Measurements from ENCODE around the gene MARCHF7.
"Not testable (repeated sequence)": the region's sequence is repeated elsewhere in the genome, so short reads cannot be mapped to it uniquely, and the experiment has no call there.

Gene MARCHF7, protein sequence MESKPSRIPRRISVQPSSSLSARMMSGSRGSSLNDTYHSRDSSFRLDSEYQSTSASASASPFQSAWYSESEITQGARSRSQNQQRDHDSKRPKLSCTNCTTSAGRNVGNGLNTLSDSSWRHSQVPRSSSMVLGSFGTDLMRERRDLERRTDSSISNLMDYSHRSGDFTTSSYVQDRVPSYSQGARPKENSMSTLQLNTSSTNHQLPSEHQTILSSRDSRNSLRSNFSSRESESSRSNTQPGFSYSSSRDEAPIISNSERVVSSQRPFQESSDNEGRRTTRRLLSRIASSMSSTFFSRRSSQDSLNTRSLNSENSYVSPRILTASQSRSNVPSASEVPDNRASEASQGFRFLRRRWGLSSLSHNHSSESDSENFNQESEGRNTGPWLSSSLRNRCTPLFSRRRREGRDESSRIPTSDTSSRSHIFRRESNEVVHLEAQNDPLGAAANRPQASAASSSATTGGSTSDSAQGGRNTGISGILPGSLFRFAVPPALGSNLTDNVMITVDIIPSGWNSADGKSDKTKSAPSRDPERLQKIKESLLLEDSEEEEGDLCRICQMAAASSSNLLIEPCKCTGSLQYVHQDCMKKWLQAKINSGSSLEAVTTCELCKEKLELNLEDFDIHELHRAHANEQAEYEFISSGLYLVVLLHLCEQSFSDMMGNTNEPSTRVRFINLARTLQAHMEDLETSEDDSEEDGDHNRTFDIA

DNA sequence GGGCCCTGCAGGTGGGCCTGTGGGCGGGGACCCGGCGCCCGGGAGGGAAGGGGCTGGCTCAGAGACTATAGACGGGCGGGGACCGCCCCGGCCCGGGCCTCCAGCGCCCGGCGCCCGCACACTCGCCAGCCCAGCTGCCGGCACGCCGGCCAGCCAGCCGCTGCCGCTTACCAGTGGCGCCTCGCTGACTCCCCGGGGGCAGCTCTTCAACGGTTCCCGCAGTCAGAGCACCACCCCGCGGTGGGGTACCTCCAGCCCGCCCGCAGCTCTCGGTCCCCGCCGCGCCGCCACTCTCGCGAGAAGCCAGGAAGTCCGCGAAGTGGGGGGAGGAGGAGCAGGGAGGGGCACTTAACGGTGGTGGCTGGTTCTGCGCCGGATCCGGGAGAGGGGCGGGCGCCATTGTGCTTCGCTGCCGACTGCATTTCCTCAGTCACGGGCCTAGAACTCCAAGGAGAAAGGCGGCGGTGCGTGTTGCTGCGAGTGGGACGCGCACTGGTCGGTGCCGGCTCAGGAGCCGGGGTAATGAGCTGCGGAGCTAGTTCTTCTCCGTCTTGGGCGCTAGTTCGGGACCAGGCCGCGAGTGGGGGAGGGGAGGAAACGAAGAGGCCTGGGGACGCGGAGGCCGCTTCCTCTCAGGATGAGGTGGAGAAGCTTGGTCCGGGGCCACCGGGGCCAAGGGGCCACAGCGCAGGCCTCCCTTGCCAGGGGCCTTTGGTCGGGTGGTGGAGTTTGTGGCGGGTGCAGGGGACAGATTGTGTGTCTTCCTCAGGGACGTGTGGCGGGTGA lies at the start of gene MARCHF7:
Gene MARCHF7, plus strand, starts transcription at position 364 of the 786 bp plus-strand sequence. CDS start 16,517 bp downstream, outside the sequence.
- Histone ChIP-seq H3K36me3 (ENCODE audit: control insufficient read depth, insufficient read depth, low read length) (no peaks in the 10 kb centered on the region), H3K27ac (ENCODE audit: low read length) (no peak within 1 kb of the TSS), H3K27me3 (ENCODE audit: control insufficient read depth, insufficient read depth, low read length) (no peaks in the 10 kb centered on the region), H3K4me1 (ENCODE audit: control insufficient read depth, insufficient read depth, low read length) (no peaks in the 10 kb centered on the region; the same call in 1 of the 2 replicates), H3K9me3 (ENCODE audit: control insufficient read depth, insufficient read depth, low read length) (no peaks in the 10 kb centered on the region), H3K4me3 (ENCODE audit: low read length) (peak within 1 kb of the TSS; percentile 96)
- no CpG with 5 or more reads among the region's 72 CpGs for WGBS (ENCODE audit: insufficient coverage, insufficient read length)
- DNase-seq (ENCODE audit: low read depth, low spot score) = peak; percentile 64

DNA sequence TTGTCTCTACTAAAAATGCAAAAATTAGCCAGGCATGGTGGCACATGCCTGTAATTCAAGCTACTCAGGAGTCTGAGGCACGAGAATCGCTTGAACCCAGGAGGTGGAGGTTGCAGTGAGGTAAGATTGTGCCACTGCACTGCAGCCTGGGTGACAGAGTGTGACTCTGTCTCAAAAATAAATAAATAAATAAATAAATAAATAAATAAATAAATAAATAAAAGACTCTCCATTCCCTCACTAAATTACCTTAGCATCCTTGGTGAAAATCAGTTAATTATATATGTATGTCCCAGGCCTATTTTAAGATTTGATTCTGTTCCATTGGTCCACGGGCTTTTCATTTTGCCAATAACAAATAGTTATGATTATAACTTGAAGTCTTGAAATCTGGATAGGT lies 44.9 kb upstream of the MARCHF7 start:
- not testable (repeated sequence) for H3K4me1 ChIP-seq (ENCODE audit: control insufficient read depth, insufficient read depth, low read length); H3K4me3 ChIP-seq (ENCODE audit: low read length); H3K9me3 ChIP-seq (ENCODE audit: control insufficient read depth, insufficient read depth, low read length); DNase-seq (ENCODE audit: low read depth, low spot score); H3K36me3 ChIP-seq (ENCODE audit: control insufficient read depth, insufficient read depth, low read length); H3K27me3 ChIP-seq (ENCODE audit: control insufficient read depth, insufficient read depth, low read length); H3K27ac ChIP-seq (ENCODE audit: low read length)
- WGBS (ENCODE audit: insufficient coverage, insufficient read length) = no CpG with 5 or more reads among the region's 3 CpGs

DNA sequence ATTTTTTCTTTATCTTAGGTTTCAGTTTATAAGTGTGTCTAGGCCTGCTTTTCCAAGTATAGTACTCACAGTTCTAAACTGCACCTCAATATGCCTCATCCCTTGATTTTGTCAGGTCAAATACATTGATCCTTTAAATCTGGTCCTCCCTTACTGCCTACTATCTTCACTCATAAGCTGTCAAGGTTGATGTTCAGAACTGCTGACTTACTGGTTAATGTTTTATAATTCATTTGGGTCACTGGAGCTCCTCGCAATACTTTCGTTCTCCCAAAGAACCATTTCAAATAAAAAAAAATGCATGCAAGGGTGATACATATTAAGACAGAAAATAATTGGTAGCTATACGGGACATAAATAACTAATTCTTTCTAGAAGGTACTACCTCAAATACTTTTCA lies 41.3 kb upstream of the MARCHF7 start:
- no peaks in the 10 kb centered on the region for H3K36me3 ChIP-seq (ENCODE audit: control insufficient read depth, insufficient read depth, low read length)
- no peak for DNase-seq (ENCODE audit: low read depth, low spot score)
- H3K4me3 ChIP-seq (ENCODE audit: low read length) = no peak overlapping the region
- H3K27ac ChIP-seq (ENCODE audit: low read length) = no peak overlapping the region
- no peaks in the 10 kb centered on the region for H3K27me3 ChIP-seq (ENCODE audit: control insufficient read depth, insufficient read depth, low read length)
- no peaks in the 10 kb centered on the region for H3K4me1 ChIP-seq (ENCODE audit: control insufficient read depth, insufficient read depth, low read length)
- no CpG with 5 or more reads among the region's 3 CpGs for WGBS (ENCODE audit: insufficient coverage, insufficient read length)
- H3K9me3 ChIP-seq (ENCODE audit: control insufficient read depth, insufficient read depth, low read length) = no peaks in the 10 kb centered on the region

DNA sequence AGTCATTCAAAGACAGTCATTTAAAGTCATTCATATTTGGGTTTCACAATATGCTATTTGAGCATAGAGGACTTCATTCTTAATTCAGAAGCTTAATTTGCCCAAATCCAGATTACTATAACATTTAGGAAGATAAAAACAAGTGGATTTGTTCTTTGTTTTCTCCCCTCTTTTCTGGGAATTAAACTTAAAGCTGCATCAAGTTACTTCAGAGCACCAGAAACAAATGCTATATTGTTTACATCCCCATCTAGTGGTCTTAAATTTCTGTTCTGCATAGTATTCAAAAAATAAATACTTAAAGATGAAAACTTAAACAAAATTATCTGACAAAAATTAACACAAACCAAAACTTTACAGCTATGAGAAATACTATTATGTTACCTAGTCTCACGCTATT lies 34.7 kb upstream of the MARCHF7 start:
- Histone ChIP-seq H3K27me3 (ENCODE audit: control insufficient read depth, insufficient read depth, low read length) (no peaks in the 10 kb centered on the region), H3K9me3 (ENCODE audit: control insufficient read depth, insufficient read depth, low read length) (no peaks in the 10 kb centered on the region; the same call in 1 of the 2 replicates), H3K4me3 (ENCODE audit: low read length) (no peak overlapping the region), H3K4me1 (ENCODE audit: control insufficient read depth, insufficient read depth, low read length) (no peaks in the 10 kb centered on the region), H3K27ac (ENCODE audit: low read length) (no peak overlapping the region), H3K36me3 (ENCODE audit: control insufficient read depth, insufficient read depth, low read length) (no peaks in the 10 kb centered on the region)
- no CpG with 5 or more reads among the region's 1 CpG for WGBS (ENCODE audit: insufficient coverage, insufficient read length)
- DNase-seq (ENCODE audit: low read depth, low spot score) = no peak

DNA sequence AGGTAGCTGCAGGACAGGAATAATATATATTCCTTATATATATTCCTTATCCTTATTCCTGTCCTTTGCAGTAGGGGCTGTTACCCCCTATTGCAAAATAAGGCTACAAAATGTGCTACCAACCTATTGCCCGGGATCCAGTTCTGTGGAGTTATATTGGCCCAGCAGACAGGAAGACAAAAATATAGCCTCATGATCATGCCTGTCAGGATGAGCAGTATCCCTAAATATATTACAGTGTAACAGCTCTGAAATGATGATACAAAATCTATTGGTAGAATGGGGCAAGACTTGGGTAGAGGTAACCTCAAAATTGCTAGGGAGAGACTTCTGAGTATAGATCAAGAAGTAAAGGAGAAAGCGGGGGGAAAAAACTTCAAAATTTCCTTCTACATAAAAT lies 31.6 kb upstream of the MARCHF7 start:
- no peaks in the 10 kb centered on the region for H3K4me1 ChIP-seq (ENCODE audit: control insufficient read depth, insufficient read depth, low read length)
- DNase-seq (ENCODE audit: low read depth, low spot score) = no peak
- H3K36me3 ChIP-seq (ENCODE audit: control insufficient read depth, insufficient read depth, low read length) = no peaks in the 10 kb centered on the region
- no peaks in the 10 kb centered on the region for H3K27me3 ChIP-seq (ENCODE audit: control insufficient read depth, insufficient read depth, low read length)
- H3K27ac ChIP-seq (ENCODE audit: low read length) = no peak overlapping the region
- no peaks in the 10 kb centered on the region; the same call in 1 of the 2 replicates for H3K9me3 ChIP-seq (ENCODE audit: control insufficient read depth, insufficient read depth, low read length)
- no CpG with 5 or more reads among the region's 2 CpGs for WGBS (ENCODE audit: insufficient coverage, insufficient read length)
- no peak overlapping the region for H3K4me3 ChIP-seq (ENCODE audit: low read length)

DNA sequence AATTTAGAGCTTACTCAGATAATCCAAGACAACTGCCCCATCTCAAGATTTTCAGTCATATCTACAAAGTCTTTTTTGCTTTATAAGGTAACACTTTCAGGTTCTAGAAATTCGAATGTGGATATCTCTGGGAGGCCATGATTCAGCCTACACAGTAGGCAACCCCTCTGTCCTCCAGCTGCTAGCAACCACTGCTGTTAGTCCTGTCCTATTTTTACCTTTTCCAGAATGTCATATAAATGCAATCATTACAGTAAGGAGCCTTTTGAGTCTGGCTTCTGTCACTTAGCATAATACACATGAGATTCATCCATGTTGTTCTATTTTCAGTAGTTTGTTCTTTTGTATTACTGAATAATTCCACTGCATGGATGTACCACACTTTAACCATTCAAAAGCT lies 28.5 kb upstream of the MARCHF7 start:
- no CpG with 5 or more reads among the region's 1 CpG for WGBS (ENCODE audit: insufficient coverage, insufficient read length)
- no peak for DNase-seq (ENCODE audit: low read depth, low spot score)
- Histone ChIP-seq H3K4me1 (ENCODE audit: control insufficient read depth, insufficient read depth, low read length) (no peaks in the 10 kb centered on the region), H3K4me3 (ENCODE audit: low read length) (no peak overlapping the region), H3K27me3 (ENCODE audit: control insufficient read depth, insufficient read depth, low read length) (no peaks in the 10 kb centered on the region), H3K36me3 (ENCODE audit: control insufficient read depth, insufficient read depth, low read length) (no peaks in the 10 kb centered on the region), H3K27ac (ENCODE audit: low read length) (no peak overlapping the region), H3K9me3 (ENCODE audit: control insufficient read depth, insufficient read depth, low read length) (no peaks in the 10 kb centered on the region; the same call in 1 of the 2 replicates)

DNA sequence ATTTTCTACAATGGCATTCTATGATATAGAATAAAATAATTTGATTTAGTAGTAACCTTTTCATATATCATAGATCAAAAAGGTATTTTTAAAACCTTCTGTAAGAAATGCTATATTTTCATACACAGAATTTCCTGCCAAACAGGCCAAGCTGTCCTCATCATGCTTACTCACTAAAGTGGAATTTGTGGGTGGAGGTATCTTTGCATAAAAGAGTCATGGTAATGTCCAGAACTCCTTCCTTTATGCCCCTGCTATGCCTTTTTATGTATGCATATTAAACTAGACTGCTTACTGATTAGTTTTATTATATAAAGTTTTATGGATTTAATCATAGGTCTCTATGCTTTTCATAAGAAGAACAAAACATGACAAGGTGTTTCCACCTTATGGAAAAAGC lies 27.5 kb upstream of the MARCHF7 start:
- Histone ChIP-seq H3K9me3 (ENCODE audit: control insufficient read depth, insufficient read depth, low read length) (no peaks in the 10 kb centered on the region; the same call in 1 of the 2 replicates), H3K36me3 (ENCODE audit: control insufficient read depth, insufficient read depth, low read length) (no peaks in the 10 kb centered on the region), H3K4me1 (ENCODE audit: control insufficient read depth, insufficient read depth, low read length) (no peaks in the 10 kb centered on the region), H3K27me3 (ENCODE audit: control insufficient read depth, insufficient read depth, low read length) (no peaks in the 10 kb centered on the region), H3K27ac (ENCODE audit: low read length) (no peak overlapping the region), H3K4me3 (ENCODE audit: low read length) (no peak overlapping the region)
- no peak for DNase-seq (ENCODE audit: low read depth, low spot score)

DNA sequence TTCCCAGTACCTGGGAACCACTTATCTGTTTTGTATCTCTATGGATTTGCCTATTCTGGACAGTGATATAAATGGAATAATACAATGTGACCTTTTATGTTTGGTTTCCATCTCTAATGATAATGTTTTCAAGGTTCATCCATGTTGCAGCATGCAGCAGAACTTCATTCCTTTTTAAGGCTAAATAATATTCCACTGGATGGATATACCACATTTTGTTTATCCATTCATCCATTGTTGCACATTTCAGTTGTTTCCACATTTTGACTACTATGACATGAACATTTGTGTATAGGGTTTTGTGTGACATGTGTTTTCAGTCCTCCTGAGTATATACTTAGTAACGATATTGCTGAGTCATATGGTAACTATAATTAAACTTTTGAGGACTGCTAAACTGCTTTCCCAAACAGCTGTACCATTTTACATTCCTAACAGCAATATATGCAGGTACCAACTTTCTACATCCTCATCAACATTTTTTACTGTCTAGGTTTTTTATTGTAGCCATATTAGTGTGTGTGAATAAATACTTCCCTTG lies 17.7 kb upstream of the MARCHF7 start:
- Histone ChIP-seq H3K4me3 (ENCODE audit: low read length) (no peak overlapping the region), H3K4me1 (ENCODE audit: control insufficient read depth, insufficient read depth, low read length) (no peaks in the 10 kb centered on the region), H3K27ac (ENCODE audit: low read length) (no peak overlapping the region), H3K9me3 (ENCODE audit: control insufficient read depth, insufficient read depth, low read length) (no peaks in the 10 kb centered on the region), H3K27me3 (ENCODE audit: control insufficient read depth, insufficient read depth, low read length) (no peaks in the 10 kb centered on the region), H3K36me3 (ENCODE audit: control insufficient read depth, insufficient read depth, low read length) (no peaks in the 10 kb centered on the region)
- no peak for DNase-seq (ENCODE audit: low read depth, low spot score)
- WGBS (ENCODE audit: insufficient coverage, insufficient read length) = no CpG with 5 or more reads among the region's 1 CpG

DNA sequence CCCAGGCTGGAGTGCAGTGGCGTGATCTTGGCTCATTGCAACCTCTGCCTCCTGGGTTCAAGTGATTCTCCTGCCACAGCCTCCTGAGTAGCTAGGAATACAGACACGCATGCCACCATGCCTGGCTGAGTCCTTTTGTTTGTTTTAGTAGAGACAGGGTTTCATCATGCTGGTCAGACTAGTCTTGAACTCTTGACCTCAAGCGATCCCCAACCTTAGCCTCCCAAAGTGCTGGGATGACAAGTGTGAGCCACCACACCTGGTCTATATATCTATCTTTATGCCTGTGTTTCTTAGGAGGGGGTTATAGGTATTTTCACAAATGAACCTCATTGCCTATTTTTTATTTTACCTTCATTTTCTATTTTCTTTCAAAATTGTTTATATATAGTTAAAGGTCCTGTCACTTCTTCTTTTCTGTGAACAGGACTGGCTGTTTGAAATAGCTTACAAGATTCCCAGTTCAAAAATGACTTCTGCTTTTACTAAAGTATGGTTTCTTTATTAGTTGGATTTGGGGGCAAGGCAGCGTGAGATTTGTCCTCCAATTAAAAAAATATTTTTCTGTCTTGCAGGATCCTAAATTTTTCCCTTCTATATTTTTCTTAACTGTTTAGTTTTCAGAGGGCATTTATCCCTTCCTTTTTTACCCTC lies 16.4 kb upstream of the MARCHF7 start:
- no peak overlapping the region for H3K27ac ChIP-seq (ENCODE audit: low read length)
- H3K4me1 ChIP-seq (ENCODE audit: control insufficient read depth, insufficient read depth, low read length) = no peaks in the 10 kb centered on the region
- no peak for DNase-seq (ENCODE audit: low read depth, low spot score)
- H3K9me3 ChIP-seq (ENCODE audit: control insufficient read depth, insufficient read depth, low read length) = no peaks in the 10 kb centered on the region
- no peaks in the 10 kb centered on the region for H3K36me3 ChIP-seq (ENCODE audit: control insufficient read depth, insufficient read depth, low read length)
- no peak overlapping the region for H3K4me3 ChIP-seq (ENCODE audit: low read length)
- no CpG with 5 or more reads among the region's 4 CpGs for WGBS (ENCODE audit: insufficient coverage, insufficient read length)
- no peaks in the 10 kb centered on the region for H3K27me3 ChIP-seq (ENCODE audit: control insufficient read depth, insufficient read depth, low read length)

DNA sequence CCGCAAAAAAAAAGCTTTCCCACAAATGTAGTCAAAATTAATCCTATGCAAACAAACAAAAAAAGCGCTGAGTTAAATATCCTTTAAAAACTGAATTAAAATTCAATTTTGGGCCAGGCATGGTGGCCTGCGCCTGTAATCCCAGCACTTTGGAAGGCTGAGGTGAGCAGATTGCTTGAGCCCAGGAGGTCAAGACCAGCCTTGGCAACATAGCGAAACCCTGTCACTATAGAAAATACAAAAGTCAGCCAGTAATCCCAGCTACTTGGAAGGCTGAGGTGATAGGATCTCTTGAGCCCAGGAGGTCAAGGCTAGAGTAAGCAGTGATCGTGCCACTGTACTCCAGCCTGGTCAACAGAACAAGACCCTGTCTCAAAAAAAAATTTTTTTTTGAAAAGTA lies 8.8 kb upstream of the MARCHF7 start:
- WGBS (ENCODE audit: insufficient coverage, insufficient read length) = no CpG with 5 or more reads among the region's 5 CpGs
- Histone ChIP-seq H3K27me3 (ENCODE audit: control insufficient read depth, insufficient read depth, low read length) (no peaks in the 10 kb centered on the region), H3K36me3 (ENCODE audit: control insufficient read depth, insufficient read depth, low read length) (peaks cover 2% of the 10 kb centered on the region; the same call in 1 of the 2 replicates), H3K4me3 (ENCODE audit: low read length) (no peak overlapping the region), H3K9me3 (ENCODE audit: control insufficient read depth, insufficient read depth, low read length) (no peaks in the 10 kb centered on the region), H3K4me1 (ENCODE audit: control insufficient read depth, insufficient read depth, low read length) (no peaks in the 10 kb centered on the region), H3K27ac (ENCODE audit: low read length) (no peak overlapping the region)
- no peak for DNase-seq (ENCODE audit: low read depth, low spot score)
